Measurements from ENCODE around the gene BLOC1S4.

Gene BLOC1S4

GRCh38 chr4:6728320-6729029 is 12.5 kb downstream of the BLOC1S4 start:
- H3K36me3 ChIP-seq (ENCODE audit: control insufficient read depth, insufficient read depth, low read length) = no peaks in the 10 kb centered on the region

DNA sequence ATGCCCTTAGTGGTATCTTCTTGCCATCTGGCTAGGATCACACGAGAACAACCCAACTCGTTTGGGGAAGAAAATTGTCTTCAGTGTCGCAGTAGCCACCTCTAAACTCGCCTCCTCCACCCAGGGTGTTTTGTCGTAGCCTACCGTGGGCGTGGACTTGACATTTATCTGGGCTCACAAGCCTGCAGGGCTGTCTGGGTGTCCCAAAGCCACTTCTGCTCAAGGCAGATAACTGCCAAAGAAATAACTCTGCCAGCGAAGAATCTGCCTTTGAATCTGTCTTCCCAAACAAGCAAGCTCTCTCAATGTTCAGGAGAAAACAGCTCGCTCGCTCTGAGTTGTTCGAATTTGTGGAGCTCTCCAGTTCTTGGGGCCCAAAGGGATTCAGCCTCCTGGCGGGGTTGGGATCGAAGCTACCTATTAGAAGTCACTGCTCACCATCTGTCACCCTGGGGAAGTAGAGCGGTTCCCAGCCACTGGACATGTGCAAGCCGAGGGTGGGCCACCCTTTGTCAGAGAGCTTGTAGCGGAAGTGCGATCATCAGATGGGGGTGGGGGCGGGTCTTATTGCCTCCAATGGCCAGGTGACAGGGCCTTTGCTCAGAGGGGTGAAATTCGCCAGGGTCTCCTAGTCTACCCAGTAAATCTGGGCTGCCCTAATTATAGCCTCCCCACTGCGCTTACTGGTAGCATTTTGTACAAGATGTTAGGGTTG is 14.8 kb downstream of the BLOC1S4 start:
- H3K4me3 ChIP-seq (ENCODE audit: insufficient read depth, low read depth, low read length) = no peak overlapping the region
- no peaks in the 10 kb centered on the region for H3K36me3 ChIP-seq (ENCODE audit: control insufficient read depth, insufficient read depth, low read length)
- 88 to 89% methylated on average over 20 of the region's 20 CpGs for WGBS, 2 experiments
- H3K4me1 ChIP-seq (ENCODE audit: control insufficient read depth, insufficient read depth, low read length) = peaks cover 4% of the 10 kb centered on the region
- no peaks in the 10 kb centered on the region for H3K9me3 ChIP-seq (ENCODE audit: control insufficient read depth, low read length)
- no peak overlapping the region for H3K27ac ChIP-seq (ENCODE audit: insufficient read depth, low read depth, low read length, poor library complexity, severe bottlenecking)
- H3K27me3 ChIP-seq (ENCODE audit: control insufficient read depth, insufficient read depth, low read length, poor library complexity, severe bottlenecking) = no peaks in the 10 kb centered on the region

More at GRCh38 chr4:6728320-6729029, 12.5 kb downstream of the BLOC1S4 start:
- WGBS, 2 experiments = 90 to 91% methylated on average over 15 of the region's 15 CpGs
- no peak overlapping the region for H3K27ac ChIP-seq (ENCODE audit: insufficient read depth, low read depth, low read length, poor library complexity, severe bottlenecking)
- no peak overlapping the region for H3K4me3 ChIP-seq (ENCODE audit: insufficient read depth, low read depth, low read length)
- H3K9me3 ChIP-seq (ENCODE audit: control insufficient read depth, low read length) = no peaks in the 10 kb centered on the region
- H3K4me1 ChIP-seq (ENCODE audit: control insufficient read depth, insufficient read depth, low read length) = peaks cover 4% of the 10 kb centered on the region
- no peaks in the 10 kb centered on the region for H3K27me3 ChIP-seq (ENCODE audit: control insufficient read depth, insufficient read depth, low read length, poor library complexity, severe bottlenecking)

GRCh38 chr4:6731318-6731675 is 15.3 kb downstream of the BLOC1S4 start:
- 95 to 96% methylated on average over 8 of the region's 8 CpGs for WGBS, 2 experiments
- no peaks in the 10 kb centered on the region for H3K27me3 ChIP-seq (ENCODE audit: control insufficient read depth, insufficient read depth, low read length, poor library complexity, severe bottlenecking)
- no peak overlapping the region for H3K4me3 ChIP-seq (ENCODE audit: insufficient read depth, low read depth, low read length)
- no peak overlapping the region for H3K27ac ChIP-seq (ENCODE audit: insufficient read depth, low read depth, low read length, poor library complexity, severe bottlenecking)
- peaks cover 4% of the 10 kb centered on the region for H3K4me1 ChIP-seq (ENCODE audit: control insufficient read depth, insufficient read depth, low read length)
- no peaks in the 10 kb centered on the region for H3K9me3 ChIP-seq (ENCODE audit: control insufficient read depth, low read length)
- H3K36me3 ChIP-seq (ENCODE audit: control insufficient read depth, insufficient read depth, low read length) = no peaks in the 10 kb centered on the region

DNA sequence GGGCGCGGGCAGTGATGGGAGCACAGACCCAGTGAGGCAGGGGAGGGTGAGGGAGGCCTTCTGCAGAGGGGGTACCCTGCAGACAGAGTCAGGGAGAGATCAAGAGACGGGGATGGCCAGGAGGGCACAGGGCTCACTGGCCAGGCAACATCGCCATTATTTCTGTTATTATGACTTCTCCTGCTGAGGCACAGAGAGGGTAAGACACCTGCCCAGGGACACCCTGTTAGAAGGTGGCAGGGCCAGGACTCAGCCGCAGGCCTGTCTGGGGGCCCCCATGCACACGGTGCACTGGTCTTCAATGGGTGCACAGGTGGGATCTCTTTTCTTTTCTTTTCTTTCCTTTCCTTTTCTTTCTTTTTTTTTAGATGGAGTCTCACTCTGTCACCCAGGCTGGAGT is 15.8 kb downstream of the BLOC1S4 start:
- WGBS, 2 experiments = 91% methylated on average over 6 of the region's 6 CpGs
- Histone ChIP-seq H3K4me3 (ENCODE audit: insufficient read depth, low read depth, low read length) (no peak overlapping the region), H3K9me3 (ENCODE audit: control insufficient read depth, low read length) (no peaks in the 10 kb centered on the region), H3K36me3 (ENCODE audit: control insufficient read depth, insufficient read depth, low read length) (no peaks in the 10 kb centered on the region), H3K27me3 (ENCODE audit: control insufficient read depth, insufficient read depth, low read length, poor library complexity, severe bottlenecking) (no peaks in the 10 kb centered on the region), H3K4me1 (ENCODE audit: control insufficient read depth, insufficient read depth, low read length) (peaks cover 4% of the 10 kb centered on the region), H3K27ac (ENCODE audit: insufficient read depth, low read depth, low read length, poor library complexity, severe bottlenecking) (no peak overlapping the region)

GRCh38 chr4:6732441-6733357 is 16.7 kb downstream of the BLOC1S4 start:
- 88 to 90% methylated on average over 21 of the region's 21 CpGs for WGBS, 2 experiments
- Histone ChIP-seq H3K9me3 (ENCODE audit: control insufficient read depth, low read length) (no peaks in the 10 kb centered on the region), H3K27ac (ENCODE audit: insufficient read depth, low read depth, low read length, poor library complexity, severe bottlenecking) (no peak overlapping the region)

GRCh38 chr4:6733358-6734164 is 17.6 kb downstream of the BLOC1S4 start:
- Histone ChIP-seq H3K36me3 (ENCODE audit: control insufficient read depth, insufficient read depth, low read length) (no peaks in the 10 kb centered on the region), H3K27ac (ENCODE audit: insufficient read depth, low read depth, low read length, poor library complexity, severe bottlenecking) (no peak overlapping the region), H3K4me3 (ENCODE audit: insufficient read depth, low read depth, low read length) (no peak overlapping the region), H3K27me3 (ENCODE audit: control insufficient read depth, insufficient read depth, low read length, poor library complexity, severe bottlenecking) (no peaks in the 10 kb centered on the region), H3K4me1 (ENCODE audit: control insufficient read depth, insufficient read depth, low read length) (peaks cover 4% of the 10 kb centered on the region), H3K9me3 (ENCODE audit: control insufficient read depth, low read length) (no peaks in the 10 kb centered on the region)
- 91 to 92% methylated on average over 27 of the region's 27 CpGs for WGBS, 2 experiments

More at GRCh38 chr4:6732441-6733357, 16.7 kb downstream of the BLOC1S4 start:
- Histone ChIP-seq H3K4me1 (ENCODE audit: control insufficient read depth, insufficient read depth, low read length) (peaks cover 4% of the 10 kb centered on the region), H3K27me3 (ENCODE audit: control insufficient read depth, insufficient read depth, low read length, poor library complexity, severe bottlenecking) (no peaks in the 10 kb centered on the region), H3K4me3 (ENCODE audit: insufficient read depth, low read depth, low read length) (no peak overlapping the region), H3K36me3 (ENCODE audit: control insufficient read depth, insufficient read depth, low read length) (no peaks in the 10 kb centered on the region)

- no peaks in the 10 kb centered on the region for H3K27me3 ChIP-seq (ENCODE audit: control insufficient read depth, insufficient read depth, low read length, poor library complexity, severe bottlenecking)
- H3K4me3 ChIP-seq (ENCODE audit: insufficient read depth, low read depth, low read length) = no peak overlapping the region
- 89 to 91% methylated on average over 16 of the region's 16 CpGs for WGBS, 2 experiments
- no peaks in the 10 kb centered on the region for H3K9me3 ChIP-seq (ENCODE audit: control insufficient read depth, low read length)
- peaks cover 4% of the 10 kb centered on the region for H3K4me1 ChIP-seq (ENCODE audit: control insufficient read depth, insufficient read depth, low read length)
- H3K27ac ChIP-seq (ENCODE audit: insufficient read depth, low read depth, low read length, poor library complexity, severe bottlenecking) = no peak overlapping the region
- no peaks in the 10 kb centered on the region for H3K36me3 ChIP-seq (ENCODE audit: control insufficient read depth, insufficient read depth, low read length)
These were observed 18.3 kb downstream of the BLOC1S4 start for GRCh38 chr4:6734165-6734786.

- no peak overlapping the region for H3K4me3 ChIP-seq (ENCODE audit: insufficient read depth, low read depth, low read length)
- H3K36me3 ChIP-seq (ENCODE audit: control insufficient read depth, insufficient read depth, low read length) = no peaks in the 10 kb centered on the region
- 88% methylated on average over 4 of the region's 4 CpGs for WGBS, 2 experiments
- H3K4me1 ChIP-seq (ENCODE audit: control insufficient read depth, insufficient read depth, low read length) = no peaks in the 10 kb centered on the region
- no peaks in the 10 kb centered on the region for H3K27me3 ChIP-seq (ENCODE audit: control insufficient read depth, insufficient read depth, low read length, poor library complexity, severe bottlenecking)
- no peaks in the 10 kb centered on the region for H3K9me3 ChIP-seq (ENCODE audit: control insufficient read depth, low read length)
- no peak overlapping the region for H3K27ac ChIP-seq (ENCODE audit: insufficient read depth, low read depth, low read length, poor library complexity, severe bottlenecking)
These were observed 23.9 kb downstream of the BLOC1S4 start for GRCh38 chr4:6739920-6740319.

DNA sequence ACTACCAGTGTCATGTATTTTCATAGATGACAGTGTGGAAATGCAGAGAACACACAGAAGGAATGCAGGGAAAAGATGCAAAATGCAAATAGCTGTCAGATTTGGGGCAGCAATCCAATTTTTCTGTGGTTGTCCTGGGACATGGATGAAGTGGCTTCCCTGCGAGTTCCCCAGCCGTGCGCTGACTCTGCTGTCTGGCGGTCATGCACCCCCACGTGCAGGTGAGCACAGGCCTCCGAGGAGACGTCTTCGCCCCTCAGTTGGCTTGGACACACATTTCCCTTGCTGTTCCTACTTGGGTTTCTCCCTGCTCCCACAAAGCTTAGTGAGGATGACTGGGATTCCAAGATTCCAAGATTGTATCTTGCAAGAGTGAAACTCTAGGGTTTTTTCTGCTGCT is 24.4 kb downstream of the BLOC1S4 start:
- 95 to 97% methylated on average over 8 of the region's 8 CpGs for WGBS, 2 experiments

More for the DNA sequence above, 24.4 kb downstream of the BLOC1S4 start:
- Histone ChIP-seq H3K4me1 (ENCODE audit: control insufficient read depth, insufficient read depth, low read length) (no peaks in the 10 kb centered on the region), H3K36me3 (ENCODE audit: control insufficient read depth, insufficient read depth, low read length) (no peaks in the 10 kb centered on the region), H3K9me3 (ENCODE audit: control insufficient read depth, low read length) (no peaks in the 10 kb centered on the region), H3K4me3 (ENCODE audit: insufficient read depth, low read depth, low read length) (no peak overlapping the region), H3K27me3 (ENCODE audit: control insufficient read depth, insufficient read depth, low read length, poor library complexity, severe bottlenecking) (no peaks in the 10 kb centered on the region), H3K27ac (ENCODE audit: insufficient read depth, low read depth, low read length, poor library complexity, severe bottlenecking) (no peak overlapping the region)

All from ectodermal cell (in vitro differentiated cells).